ENCODE measurements around the gene CTU2.

DNA sequence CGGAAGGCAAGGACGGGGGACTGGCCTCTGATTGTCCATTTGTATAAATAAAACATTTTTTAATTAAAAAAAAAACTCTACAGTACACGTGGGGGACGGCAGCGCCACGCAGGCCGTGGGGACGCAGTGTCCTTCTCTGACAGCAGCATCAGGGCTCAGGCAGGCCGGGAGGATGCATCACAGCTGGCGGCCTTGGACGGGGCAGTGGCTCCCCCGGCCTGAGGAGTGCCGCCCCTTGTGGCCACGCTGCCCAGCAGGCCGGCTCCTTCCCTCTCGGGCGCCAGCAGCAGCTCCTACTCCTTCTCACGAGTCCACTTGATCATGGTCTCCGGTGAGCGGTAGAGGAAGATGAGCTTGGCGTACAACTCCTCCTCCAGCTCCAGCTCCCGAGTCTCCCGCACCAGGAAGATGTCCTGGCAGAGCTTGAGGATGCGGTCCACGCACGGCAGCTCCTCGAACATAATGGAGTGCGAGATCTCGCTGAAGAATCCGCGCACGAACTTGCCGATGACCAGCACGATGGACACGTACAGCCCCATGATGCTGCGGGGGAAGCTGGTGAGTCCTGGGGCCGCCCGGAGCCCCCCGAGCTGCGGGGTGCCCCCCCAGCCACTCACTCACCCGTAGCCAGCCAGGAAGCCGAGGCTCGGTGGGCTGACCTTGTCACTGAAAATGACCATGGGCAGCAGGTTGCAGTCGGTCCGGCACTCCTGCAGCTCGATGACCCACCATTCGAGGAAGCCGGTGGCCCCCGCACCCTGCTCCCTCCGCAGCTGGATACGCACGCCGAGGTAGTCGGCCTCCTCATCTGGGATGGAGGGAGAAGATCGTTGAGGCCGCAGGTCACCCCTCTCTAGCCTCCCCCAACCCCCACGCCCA is 9.2 kb downstream of the CTU2 start:
- TF ChIP-seq, protein P1, sequence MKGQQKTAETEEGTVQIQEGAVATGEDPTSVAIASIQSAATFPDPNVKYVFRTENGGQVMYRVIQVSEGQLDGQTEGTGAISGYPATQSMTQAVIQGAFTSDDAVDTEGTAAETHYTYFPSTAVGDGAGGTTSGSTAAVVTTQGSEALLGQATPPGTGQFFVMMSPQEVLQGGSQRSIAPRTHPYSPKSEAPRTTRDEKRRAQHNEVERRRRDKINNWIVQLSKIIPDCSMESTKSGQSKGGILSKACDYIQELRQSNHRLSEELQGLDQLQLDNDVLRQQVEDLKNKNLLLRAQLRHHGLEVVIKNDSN (CRISPR knock-in tag; IDR thresholded peaks at IDR 0.05), result no peak
- TF ChIP-seq BRD4 (IDR thresholded peaks at IDR 0.05) (no peak), NR2F6 (CRISPR knock-in tag; IDR thresholded peaks at IDR 0.05) (no peak), RAD21 (CRISPR knock-in tag; conservative IDR thresholded peaks at IDR 0.05 in 1 of 2, IDR thresholded peaks at IDR 0.05 in 1 of 2) (no peak), NRF1 (conservative IDR thresholded peaks at IDR 0.05 in 1 of 2, IDR thresholded peaks at IDR 0.05 in 1 of 2) (no peak), ZEB2 (IDR thresholded peaks at IDR 0.05) (no peak), EHMT2 (IDR thresholded peaks at IDR 0.05) (no peak), SETDB1 (IDR thresholded peaks at IDR 0.05; ENCODE audit: low read length) (no peak)
- TF ChIP-seq, protein P2, sequence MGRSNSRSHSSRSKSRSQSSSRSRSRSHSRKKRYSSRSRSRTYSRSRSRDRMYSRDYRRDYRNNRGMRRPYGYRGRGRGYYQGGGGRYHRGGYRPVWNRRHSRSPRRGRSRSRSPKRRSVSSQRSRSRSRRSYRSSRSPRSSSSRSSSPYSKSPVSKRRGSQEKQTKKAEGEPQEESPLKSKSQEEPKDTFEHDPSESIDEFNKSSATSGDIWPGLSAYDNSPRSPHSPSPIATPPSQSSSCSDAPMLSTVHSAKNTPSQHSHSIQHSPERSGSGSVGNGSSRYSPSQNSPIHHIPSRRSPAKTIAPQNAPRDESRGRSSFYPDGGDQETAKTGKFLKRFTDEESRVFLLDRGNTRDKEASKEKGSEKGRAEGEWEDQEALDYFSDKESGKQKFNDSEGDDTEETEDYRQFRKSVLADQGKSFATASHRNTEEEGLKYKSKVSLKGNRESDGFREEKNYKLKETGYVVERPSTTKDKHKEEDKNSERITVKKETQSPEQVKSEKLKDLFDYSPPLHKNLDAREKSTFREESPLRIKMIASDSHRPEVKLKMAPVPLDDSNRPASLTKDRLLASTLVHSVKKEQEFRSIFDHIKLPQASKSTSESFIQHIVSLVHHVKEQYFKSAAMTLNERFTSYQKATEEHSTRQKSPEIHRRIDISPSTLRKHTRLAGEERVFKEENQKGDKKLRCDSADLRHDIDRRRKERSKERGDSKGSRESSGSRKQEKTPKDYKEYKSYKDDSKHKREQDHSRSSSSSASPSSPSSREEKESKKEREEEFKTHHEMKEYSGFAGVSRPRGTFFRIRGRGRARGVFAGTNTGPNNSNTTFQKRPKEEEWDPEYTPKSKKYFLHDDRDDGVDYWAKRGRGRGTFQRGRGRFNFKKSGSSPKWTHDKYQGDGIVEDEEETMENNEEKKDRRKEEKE (IDR thresholded peaks at IDR 0.05; ENCODE audit: borderline replicate concordance in 1 of 2, control insufficient read depth in 1 of 2, low read depth in 2 of 2, low read length in 1 of 2), result no peak
- TF ChIP-seq, protein P3, sequence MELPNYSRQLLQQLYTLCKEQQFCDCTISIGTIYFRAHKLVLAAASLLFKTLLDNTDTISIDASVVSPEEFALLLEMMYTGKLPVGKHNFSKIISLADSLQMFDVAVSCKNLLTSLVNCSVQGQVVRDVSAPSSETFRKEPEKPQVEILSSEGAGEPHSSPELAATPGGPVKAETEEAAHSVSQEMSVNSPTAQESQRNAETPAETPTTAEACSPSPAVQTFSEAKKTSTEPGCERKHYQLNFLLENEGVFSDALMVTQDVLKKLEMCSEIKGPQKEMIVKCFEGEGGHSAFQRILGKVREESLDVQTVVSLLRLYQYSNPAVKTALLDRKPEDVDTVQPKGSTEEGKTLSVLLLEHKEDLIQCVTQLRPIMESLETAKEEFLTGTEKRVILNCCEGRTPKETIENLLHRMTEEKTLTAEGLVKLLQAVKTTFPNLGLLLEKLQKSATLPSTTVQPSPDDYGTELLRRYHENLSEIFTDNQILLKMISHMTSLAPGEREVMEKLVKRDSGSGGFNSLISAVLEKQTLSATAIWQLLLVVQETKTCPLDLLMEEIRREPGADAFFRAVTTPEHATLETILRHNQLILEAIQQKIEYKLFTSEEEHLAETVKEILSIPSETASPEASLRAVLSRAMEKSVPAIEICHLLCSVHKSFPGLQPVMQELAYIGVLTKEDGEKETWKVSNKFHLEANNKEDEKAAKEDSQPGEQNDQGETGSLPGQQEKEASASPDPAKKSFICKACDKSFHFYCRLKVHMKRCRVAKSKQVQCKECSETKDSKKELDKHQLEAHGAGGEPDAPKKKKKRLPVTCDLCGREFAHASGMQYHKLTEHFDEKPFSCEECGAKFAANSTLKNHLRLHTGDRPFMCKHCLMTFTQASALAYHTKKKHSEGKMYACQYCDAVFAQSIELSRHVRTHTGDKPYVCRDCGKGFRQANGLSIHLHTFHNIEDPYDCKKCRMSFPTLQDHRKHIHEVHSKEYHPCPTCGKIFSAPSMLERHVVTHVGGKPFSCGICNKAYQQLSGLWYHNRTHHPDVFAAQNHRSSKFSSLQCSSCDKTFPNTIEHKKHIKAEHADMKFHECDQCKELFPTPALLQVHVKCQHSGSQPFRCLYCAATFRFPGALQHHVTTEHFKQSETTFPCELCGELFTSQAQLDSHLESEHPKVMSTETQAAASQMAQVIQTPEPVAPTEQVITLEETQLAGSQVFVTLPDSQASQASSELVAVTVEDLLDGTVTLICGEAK (IDR thresholded peaks at IDR 0.05), result peak; percentile 33; the same call in 1 of the 2 replicates
- TF ChIP-seq, protein P3 (CRISPR knock-in tag; IDR thresholded peaks at IDR 0.05), result no peak
